Activated gamma-delta T cell treated with Interleukin-2 at 50 U/mL for 16 hours (primary cell): ENCODE data around the gene CCM2.
A peak's percentile ranks its signal among the peaks of the same experiment; 100 is the strongest.
"Not testable (repeated sequence)": the region's sequence is repeated elsewhere in the genome, so short reads cannot be mapped to it uniquely, and the experiment has no call there.

Experiments used
- DNase-seq: peaks from one replicate; pipeline ENCODE4 v3.0.0-alpha.2; 2020

CCM2 gene

GRCh38 chr7:45007106-45007505, 7.1 kb downstream of the CCM2 start:
- no peak for DNase-seq

GRCh38 chr7:45007571-45008328, 7.7 kb downstream of the CCM2 start:
- no peak for DNase-seq

GRCh38 chr7:45013465-45013967, 13.5 kb downstream of the CCM2 start:
- no peak for DNase-seq

- DNase-seq, result no peak
Observed at GRCh38 chr7:45015313-45015712, 15.3 kb downstream of the CCM2 start.

GRCh38 chr7:45017253-45017652, 17.3 kb downstream of the CCM2 start:
- no peak for DNase-seq

- no peak for DNase-seq
Observed at GRCh38 chr7:45020915-45021314, 20.9 kb downstream of the CCM2 start.

GRCh38 chr7:45021604-45022296, 21.7 kb downstream of the CCM2 start:
- DNase-seq, result no peak

- no peak for DNase-seq
Observed at GRCh38 chr7:45024126-45024744, 24.2 kb downstream of the CCM2 start.

GRCh38 chr7:45025473-45025872, 25.5 kb downstream of the CCM2 start:
- DNase-seq, result not testable (repeated sequence)

- DNase-seq, result no peak
Observed at GRCh38 chr7:45026013-45026412, 26.0 kb downstream of the CCM2 start.

GRCh38 chr7:45026984-45027773, 27.2 kb downstream of the CCM2 start:
- peak; percentile 43 for DNase-seq

- no peak for DNase-seq
Observed at GRCh38 chr7:45027774-45028114, 27.7 kb downstream of the CCM2 start.

- DNase-seq, result no peak
Observed at GRCh38 chr7:45028138-45028919, 28.3 kb downstream of the CCM2 start.

GRCh38 chr7:45028920-45029344, 28.9 kb downstream of the CCM2 start:
- DNase-seq, result no peak

GRCh38 chr7:45031829-45032228, 31.8 kb downstream of the CCM2 start:
- no peak for DNase-seq

- DNase-seq, result no peak
Observed at GRCh38 chr7:45032421-45032820, 32.4 kb downstream of the CCM2 start.

GRCh38 chr7:45033261-45033930, 33.4 kb downstream of the CCM2 start:
- peak; percentile 11 for DNase-seq

GRCh38 chr7:45033931-45034290, 33.9 kb downstream of the CCM2 start:
- no peak for DNase-seq

GRCh38 chr7:45034710-45035109, 34.7 kb downstream of the CCM2 start:
- DNase-seq, result not testable (repeated sequence)

GRCh38 chr7:45035371-45035770, 35.4 kb downstream of the CCM2 start:
- no peak for DNase-seq

GRCh38 chr7:45035893-45036292, 35.9 kb downstream of the CCM2 start:
- no peak for DNase-seq

GRCh38 chr7:45036317-45036716, 36.3 kb downstream of the CCM2 start:
- no peak for DNase-seq
